HG03103 (cell line): Measurements from ENCODE around the gene BRAT1.

Experiments
- ATAC-seq: cut with Tn5 transposase; IDR thresholded peaks from one replicate; pipeline ENCODE4 v1.9.1; 2021; ENCODE audit warnings: low read depth; ENCODE audit not compliant: unreplicated experiment

Gene BRAT1

DNA sequence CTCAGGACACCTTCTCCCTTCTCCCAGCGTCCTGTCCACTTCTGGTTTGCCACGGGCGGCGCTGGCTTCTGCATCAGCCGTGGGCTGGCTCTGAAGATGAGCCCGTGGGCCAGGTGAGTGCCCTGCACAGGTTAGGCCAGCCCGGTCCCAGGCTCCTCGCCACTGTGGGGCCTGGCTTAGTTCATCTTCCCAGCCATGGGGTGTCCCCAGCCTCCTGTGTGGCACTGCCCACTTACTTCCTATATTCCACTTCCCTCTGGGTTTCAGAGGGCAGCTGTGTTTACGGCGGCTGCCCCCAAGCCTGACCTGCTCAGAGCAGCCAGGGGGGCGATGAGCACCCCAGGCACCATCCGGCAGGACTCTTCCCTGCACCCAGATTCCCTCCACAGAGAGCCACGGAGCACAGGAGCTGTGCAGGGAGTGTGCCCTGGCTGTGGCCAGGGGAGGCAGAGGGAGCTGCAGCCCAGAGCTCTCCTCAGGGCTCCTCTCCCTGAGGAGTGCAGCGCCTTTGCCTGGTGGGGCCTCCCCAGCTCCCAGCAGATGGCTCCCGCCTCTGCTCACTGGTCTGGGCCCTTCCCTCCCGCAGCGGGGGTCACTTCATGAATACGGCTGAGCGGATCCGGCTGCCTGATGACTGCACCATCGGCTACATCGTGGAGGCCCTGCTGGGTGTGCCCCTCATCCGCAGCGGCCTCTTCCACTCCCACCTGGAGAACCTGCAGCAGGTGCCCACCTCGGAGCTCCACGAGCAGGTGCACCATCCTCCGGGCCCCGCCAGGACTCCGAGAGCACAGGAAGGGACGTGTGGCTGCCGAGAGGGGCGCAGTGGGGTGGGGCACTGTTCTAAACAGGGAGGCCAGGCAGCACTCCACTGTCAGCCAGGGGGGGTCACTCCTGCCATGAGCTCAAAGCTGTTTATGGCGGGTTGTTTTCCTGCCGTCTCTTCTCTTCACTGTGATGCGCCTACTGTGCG, 29.4 kb downstream of the BRAT1 start:
- no peak for ATAC-seq

DNA sequence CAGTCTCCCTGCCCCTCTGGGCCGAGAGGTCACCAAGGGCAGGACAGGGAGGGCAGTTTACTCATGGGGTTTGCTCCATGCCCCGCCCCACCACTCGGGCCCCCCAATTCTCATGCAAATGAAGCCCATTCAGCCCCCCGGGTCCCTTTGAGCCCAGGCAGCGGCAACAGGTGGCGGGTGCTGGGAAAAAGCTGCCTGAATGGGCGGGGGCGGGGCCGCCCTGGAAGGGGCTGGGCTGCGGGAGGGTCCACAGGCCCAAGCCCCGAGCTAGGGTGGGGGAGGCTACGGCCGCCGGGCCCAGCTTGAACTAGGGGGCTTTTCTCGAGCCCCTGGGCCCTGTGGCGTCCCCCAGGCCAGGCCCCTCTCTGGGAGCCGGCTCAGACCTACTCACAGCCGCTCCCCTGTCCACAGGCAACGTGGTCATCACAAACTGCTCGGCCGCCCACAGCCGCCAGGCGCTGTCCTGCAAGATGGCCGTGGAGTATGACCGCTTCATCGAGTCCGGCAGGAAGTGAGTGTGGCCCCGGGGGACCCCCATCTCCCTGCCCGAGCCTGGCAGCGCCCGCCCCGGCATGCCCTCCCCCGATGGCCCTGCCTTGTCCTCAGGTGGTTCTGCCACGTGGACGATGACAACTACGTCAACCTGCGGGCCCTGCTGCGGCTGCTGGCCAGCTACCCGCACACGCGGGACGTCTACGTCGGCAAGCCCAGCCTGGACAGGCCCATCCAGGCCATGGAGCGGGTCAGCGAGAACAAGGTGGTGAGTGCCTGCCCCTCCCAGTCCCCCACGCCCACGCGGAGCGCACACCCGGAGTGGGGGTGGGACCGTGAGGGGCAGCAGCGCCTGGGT, 30.3 kb downstream of the BRAT1 start:
- no peak for ATAC-seq

DNA sequence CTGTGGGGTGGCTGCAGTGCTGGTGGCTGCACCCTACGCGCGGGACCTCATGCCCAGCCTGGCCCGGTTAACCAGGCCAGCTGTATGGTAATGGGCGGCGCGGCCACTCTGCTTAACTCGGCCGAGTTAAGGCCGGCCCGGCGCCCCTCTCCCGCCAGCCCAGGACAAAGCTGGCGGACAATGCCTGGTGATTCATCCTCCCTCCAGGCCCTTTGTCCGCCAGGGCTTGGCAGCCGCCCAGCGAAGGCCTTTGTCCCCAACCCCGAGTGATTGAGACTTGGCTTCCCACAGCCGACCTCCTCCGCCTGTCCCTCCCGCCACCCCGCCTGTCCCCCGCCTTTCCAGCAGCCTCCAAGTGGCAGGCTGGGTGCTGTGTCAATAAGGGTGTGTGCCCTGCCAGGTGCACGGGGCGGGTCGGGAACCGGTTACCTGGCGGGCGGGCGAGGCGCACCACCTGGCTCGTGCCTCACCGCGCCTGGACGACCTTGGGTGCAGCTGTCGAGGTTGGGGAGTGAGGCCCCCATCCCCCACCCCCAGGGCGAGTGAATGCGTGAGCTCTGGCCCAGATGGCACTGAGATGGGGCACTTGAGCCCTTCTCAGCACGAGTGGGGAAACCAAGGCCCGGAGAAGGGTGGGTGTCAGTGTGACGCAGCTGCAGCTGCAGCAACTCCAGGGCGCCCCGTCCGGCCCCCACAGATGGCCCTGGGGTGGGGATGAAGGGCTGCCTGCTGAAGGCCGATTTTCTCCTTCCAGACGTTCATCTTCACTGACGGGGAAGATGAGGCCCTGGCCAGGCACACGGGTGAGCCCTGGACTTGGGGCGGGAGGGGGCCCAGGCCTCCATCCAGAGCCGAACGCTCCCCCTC, 31.1 kb downstream of the BRAT1 start:
- no peak for ATAC-seq

DNA sequence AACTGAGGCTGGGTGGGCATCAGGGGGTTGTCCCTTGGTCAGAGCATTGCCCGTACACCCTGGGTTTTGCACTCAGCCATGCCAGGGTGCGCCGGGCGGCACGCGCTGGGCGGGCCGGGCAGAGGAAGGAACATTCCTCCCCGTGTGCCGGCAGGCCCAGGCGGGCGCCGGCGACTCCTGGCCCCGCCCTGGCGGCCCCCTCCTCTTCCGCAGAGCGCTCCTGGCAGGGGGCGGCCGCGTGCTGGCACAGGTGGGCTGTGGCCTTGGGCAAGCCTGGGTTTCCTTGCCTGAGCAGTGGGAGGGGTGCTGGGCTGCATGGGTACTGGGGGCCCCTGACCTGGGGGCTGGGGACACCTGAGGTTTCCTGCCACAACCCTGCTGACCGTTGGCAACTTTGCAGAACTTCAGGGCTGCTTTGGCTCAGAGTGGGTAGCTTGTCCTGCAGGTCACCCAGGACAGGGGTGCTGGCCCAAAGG, 31.8 kb downstream of the BRAT1 start:
- ATAC-seq: no peak

DNA sequence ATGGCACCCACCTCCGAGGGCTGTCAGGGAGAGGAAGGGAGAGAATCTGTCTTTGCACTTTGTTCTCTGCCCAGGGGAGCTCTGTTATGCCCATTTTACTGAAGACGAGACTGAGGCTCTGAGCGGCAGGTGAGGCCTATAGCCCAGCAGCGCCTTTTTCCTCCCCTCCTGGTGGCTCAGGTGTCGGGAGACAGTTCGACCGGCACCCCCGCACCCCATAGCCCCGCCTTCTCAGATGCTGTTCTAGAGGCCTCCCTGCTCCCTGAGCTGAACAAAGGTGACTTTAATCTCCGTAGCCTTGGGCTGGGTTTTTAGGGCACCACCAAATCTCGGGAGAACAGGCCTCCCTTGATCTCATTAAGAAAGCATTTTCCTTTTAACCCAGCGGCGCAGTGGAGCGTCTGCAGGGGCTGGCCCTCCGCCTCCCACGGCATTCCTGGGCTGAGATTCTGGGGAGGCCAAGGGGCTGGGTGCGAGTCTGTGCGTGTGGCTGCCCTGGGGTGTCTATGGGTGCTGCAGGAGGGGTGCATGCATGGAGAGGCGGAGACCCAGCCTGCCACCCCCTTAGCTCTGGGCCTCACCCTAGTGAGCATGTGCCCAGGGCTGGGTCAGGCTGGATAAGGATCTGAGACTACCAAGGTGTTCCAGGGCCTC, 32.4 kb downstream of the BRAT1 start:
- no peak for ATAC-seq

DNA sequence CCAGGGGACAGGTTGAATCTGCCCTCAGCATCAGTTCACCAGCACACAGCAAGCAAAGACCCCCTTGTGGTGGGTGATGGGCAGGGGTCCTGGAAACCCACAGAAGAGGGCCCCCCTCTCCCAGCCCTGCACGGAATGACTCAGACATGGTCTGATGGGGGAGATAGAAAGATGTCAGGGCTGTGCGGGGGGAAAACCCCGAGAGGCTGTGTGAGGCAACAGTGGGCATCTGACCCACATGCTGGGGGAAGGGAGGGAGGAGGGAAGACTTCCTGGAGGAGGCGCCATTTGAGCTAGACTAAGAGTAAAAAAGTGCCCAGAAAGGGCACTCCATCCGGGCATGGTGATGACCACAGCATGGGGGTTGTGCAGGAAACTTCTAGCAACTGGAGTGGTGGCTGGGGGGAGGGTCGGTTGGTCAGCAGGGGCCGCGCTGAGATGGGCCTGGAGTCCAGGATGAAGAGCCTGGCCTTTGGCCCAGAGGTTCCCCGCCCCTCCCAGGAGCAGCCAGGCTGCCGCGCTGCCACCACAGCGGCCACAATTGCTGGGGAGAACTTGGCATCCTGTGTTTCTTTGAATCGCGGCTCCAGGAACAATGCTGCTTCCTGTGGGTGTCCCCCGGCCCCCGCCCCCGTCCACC, 33.3 kb downstream of the BRAT1 start:
- no peak for ATAC-seq

DNA sequence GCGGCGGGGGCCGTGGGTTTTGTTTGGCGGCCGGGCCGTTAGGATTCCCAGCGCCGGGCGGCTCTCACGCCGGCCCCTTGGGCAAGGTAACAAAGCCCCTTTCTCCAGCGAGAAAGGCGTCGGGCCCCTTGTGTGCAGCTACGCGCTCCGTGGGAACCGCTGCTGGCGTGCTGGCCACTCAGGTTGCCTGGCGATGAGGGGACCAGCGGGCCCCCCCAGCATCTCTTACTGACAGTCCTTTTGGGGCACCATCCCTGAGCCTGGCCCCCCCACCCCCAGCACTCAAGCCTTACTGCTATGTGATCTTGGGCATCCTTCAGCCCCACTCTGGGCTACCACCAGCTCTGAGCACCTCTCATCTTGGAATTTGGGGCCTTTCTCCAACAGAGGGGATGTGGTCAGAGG, 34.0 kb downstream of the BRAT1 start:
- ATAC-seq: no peak

DNA sequence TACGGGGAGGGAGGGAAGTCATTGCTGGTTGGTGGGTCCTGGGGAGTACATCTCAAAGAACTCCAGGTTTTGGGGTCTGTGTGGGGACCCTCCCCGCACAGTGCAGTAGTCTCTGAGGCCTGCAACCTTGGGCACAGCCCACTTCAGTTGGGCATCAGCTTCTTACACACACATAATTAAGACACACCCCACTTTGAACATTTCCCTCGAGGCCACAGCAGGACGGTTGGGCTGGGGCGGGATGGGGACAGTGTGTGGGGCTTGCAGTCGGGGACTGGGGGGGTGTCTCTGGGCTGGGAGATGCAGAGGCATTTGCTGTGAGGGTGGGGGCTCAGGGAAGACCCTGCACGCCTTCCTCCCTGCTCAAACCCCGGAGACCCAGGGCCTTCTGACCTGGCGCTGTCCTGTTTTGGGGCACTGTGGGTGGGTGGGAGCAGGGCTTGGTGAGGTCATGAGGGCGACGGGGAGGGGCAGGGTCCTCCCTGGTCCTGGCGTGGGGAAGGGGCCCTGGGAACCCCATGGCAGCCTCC, 34.5 kb downstream of the BRAT1 start:
- no peak for ATAC-seq

DNA sequence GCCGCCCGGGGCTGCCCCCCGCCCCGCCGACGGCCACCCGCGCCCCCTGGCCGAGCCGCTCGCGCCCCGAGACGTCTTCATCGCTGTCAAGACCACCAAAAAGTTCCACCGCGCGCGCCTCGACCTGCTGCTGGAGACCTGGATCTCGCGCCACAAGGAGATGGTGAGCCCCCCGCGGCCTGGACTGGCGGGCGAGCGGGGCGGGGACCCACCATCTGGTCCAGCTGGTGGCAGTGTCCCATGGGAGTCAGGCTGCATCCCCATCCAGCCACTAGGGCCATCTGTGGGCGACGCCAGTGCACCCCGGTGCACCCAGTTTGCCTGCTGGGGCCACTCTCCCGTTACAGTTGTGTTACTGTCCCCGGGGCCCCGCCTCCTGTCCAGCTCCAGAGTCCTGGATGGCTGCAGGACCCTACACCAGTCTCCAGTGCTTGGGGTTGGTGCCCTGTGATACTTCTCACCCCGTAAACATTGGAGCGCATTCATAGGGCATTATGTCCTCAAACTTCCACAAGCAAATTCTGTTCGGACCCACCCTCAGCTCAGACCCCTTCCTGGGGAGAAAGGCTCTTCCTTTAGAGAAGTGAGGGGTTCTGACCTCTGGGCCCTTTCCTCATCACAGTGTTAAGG, 35.1 kb downstream of the BRAT1 start:
- ATAC-seq: no peak

DNA sequence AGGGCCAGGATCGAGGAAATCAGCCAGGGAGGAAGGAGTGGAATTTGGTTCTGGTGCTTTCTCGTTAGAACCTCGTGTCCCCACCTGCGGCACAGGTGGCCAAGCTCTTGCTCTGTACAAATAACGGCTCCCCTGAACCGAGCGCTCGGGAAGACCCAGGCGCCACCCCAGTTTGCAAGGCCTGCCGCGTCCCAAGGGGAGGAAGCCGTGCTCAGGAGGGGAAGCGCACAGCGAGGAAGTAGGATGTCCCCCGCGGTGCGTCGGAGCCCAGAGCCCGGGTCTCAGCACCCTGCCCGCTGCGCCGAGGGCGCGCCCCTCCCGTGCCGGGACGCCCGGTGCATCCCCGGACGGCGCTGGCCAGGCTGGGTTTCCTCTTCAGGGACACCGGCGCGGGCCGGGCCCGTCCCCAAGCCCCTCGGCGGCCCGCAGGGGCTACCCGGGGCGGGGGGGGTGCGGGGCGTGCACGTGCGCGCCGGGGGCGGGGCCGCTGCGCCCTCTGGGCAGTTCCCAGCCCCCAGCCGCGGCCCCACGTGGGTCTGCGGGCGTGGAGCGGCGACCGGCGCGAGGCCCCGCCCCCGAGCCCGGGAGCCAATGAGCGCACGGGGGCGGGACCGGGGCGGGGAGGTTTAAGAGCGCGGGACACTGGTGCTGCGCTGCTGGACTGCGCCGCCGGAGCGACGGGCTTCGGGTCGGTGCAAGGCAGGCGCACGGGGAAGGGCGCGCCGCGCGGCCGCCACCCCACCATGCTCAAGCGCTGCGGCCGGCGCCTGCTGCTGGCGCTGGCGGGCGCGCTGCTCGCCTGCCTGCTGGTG, 36.0 kb downstream of the BRAT1 start, which contains the start of gene LFNG:
LFNG (plus strand) TSS at position 656 of the 812 bp plus-strand sequence; CDS start at position 744, 88 bp downstream.
- ATAC-seq: peak; percentile 70

DNA sequence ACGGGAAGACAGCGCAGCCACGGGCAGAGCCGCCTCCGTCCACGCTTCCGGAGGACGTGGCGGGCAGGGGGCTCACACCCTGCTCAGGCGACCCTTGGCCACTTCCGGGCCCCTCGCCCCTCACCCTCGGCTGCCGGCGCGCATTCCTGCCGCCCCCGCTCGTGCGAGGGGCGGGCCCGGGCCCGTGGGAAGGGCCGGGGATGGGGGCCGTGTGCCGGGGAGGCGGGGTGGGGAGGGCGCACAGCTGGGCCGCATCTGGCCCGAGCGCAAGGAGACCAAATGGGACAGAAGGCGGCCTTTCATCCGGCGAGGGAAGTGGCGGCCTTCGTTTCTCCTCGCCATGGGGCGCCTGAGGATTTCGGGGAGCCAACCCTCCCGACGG, 36.6 kb downstream of the BRAT1 start:
- no peak for ATAC-seq

DNA sequence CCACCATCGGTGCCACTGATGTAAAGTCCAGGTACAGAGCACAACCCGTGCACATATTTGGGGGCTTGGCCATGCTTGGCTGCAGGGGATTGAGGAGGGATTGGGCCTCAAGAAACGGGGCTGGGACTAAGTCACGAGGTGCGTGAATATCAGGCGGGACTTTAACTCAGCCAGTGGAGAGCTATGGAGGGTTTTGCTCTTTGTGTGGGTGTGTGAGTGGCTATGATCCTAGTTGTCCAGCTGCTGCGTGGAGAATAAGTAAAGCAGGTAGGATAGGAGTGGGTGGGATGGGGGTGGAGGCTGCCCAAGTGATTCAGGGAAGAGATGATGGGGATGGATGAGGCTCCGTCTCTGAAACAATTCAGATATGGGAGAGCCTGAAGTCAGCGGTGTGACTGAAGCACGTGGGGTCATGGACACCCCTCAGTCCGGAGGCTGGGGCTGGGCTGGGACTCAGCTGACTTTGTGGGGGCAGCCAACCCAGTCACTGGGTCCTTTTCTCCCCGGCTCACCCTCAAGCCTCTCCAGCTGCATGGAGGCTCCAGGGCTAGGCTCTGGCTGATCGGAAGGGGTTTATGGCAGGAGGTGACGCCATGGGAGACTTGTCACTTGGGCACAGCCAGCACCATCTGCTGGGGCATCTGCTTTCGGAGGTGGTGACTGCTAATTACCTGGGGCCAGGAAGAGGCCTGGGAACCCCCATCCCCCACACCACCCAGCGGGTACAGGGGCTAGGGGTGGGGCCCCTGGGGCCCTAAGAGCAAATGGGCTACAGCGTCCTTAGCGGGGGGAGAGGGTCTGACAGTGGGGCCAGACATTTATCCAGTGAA, 37.4 kb downstream of the BRAT1 start:
- no peak for ATAC-seq

DNA sequence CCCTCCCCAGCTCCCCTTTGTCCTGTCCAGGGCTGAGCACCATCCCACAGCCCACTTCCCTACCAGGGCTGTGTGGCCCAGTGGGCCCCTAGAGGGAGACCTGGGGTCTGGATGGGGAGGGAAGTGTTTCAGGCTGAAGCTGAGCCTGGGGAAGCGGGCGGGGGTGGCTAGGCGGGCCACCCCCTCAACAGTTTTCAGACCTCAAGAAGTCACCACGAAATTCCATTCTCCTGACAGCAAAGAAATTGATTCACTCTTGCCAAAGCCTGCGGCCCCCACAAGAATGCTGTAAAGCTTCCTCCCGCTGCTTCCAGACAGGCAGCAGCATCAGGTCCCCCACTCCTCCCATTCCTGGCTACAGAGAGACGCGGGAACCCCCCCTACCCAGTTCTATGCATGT, 38.3 kb downstream of the BRAT1 start:
- no peak for ATAC-seq

DNA sequence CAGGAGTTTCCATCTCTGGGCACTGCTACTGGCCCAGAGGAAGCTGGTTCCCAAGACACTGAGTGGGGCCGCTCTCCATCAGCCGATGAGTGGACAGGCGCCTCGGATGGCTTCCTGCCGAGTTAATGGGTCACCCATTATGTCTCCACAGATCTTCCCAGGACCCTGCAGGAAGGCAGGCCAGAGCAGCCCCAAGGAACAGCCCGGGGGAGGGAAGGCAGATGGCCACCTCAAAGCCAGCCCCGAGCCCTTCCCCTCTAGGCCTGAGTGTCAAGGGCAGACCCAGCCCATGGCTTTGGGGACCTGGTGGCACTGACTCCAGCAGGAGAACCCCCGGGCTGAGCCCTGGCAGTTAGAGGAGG, 39.1 kb downstream of the BRAT1 start:
- no peak for ATAC-seq

DNA sequence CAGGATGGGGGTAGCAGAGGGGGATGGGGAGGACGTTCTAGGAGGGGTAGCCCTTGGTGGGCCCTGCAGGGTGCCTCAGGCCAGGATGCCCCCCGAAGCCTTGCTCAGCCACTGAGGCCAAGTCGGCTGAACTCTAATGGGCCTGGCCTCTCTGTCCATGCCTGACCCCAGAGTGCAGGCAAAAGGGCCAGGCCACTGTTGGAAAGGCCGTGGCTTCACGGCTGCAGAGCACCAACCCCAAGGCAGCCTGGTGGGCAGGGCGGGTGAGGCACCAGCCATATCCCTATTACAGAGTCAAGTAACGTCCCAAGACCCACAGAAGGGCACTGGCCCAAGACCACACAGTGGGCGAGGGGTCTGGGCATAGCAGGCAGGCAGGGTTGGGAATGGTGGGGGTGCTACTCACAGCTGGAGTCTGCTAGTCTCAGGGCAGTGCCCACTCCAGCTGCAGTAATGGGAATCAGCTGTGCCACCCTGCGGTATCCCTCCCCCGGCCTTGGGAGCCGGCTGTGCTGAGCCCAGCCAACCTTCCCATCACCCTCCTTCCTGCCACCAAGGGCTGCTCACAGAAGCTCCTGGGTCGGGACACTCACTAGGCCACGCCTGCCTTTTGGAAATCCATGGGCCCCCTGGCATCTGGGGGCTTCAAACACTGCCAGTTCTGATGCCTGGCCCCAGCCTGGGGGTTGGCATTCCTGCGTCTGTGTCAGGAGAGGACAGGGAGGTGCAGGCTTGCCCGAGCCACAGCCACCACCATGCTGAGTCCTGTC, 39.7 kb downstream of the BRAT1 start:
- no peak for ATAC-seq
